HepG2 (cell line): Measurements from ENCODE around the gene NISCH. TPM values are rescaled to one million over a fixed set of nuclear protein-coding genes. Genes with fewer than 3 reads are reported as not detected.

Source experiments
- ARHGAP35 ChIP-seq: sonication (generic); formaldehyde crosslinking; IDR thresholded peaks from 2 replicates; pipeline ENCODE4 v1.9.0; 2022; ENCODE audit warnings: mild to moderate bottlenecking, inconsistent platforms, moderate library complexity, missing genetic modification reagents, borderline replicate concordance
- ATF4 ChIP-seq, 2 experiments: fragments of 450-650 bp in 1 of 2; sonication (generic) in 1 of 2; formaldehyde crosslinking; IDR thresholded peaks; 2 replicates each; pipeline versions ENCODE4 v1.5.0 to v1.8.0; 2020 to 2022; ENCODE audit warnings: mild to moderate bottlenecking in 1 of 2, missing genetic modification reagents in 1 of 2
- DDIT3 ChIP-seq: sonication (generic); formaldehyde crosslinking; IDR thresholded peaks from 2 replicates; pipeline ENCODE4 v1.4.0; 2020; ENCODE audit warnings: mild to moderate bottlenecking, missing genetic modification reagents
- EHMT2 ChIP-seq: fragments of 200-600 bp; sonication (generic); IDR thresholded peaks from 2 replicates; pipeline ENCODE4 v1.7.0; 2017; ENCODE audit warnings: antibody characterized with exemption, low read depth, low read length, borderline replicate concordance
- HOXA5 ChIP-seq: sonication (generic); formaldehyde crosslinking; IDR thresholded peaks from 2 replicates; pipeline ENCODE4 v1.4.0; 2020; ENCODE audit warnings: missing genetic modification reagents
- KLF13 ChIP-seq: sonication (generic); formaldehyde crosslinking; IDR thresholded peaks from 2 replicates; pipeline ENCODE4 v1.4.0; 2020; ENCODE audit warnings: mild to moderate bottlenecking, missing genetic modification reagents
- MAFF ChIP-seq: IDR thresholded peaks from 2 replicates; pipeline ENCODE4 v1.6.1; 2011; ENCODE audit warnings: low read depth, low read length, improper control_type of control experiment
- MEF2D ChIP-seq: sonication (generic); formaldehyde crosslinking; IDR thresholded peaks from 2 replicates; pipeline ENCODE4 v1.5.1; 2020; ENCODE audit warnings: mild to moderate bottlenecking, missing genetic modification reagents
- NCOA1 ChIP-seq: sonication (generic); formaldehyde crosslinking; IDR thresholded peaks from 2 replicates; pipeline ENCODE4 v1.9.0; 2021; ENCODE audit warnings: missing genetic modification reagents
- NKX3-1 ChIP-seq: sonication (generic); formaldehyde crosslinking; IDR thresholded peaks from 2 replicates; pipeline ENCODE4 v1.5.0; 2020; ENCODE audit warnings: missing genetic modification reagents
- PAX8 ChIP-seq: sonication (generic); formaldehyde crosslinking; IDR thresholded peaks from 2 replicates; pipeline ENCODE4 v1.8.0; 2022; ENCODE audit warnings: mild to moderate bottlenecking, missing genetic modification reagents, borderline replicate concordance
- RAD21 ChIP-seq: fragments of 450-650 bp; formaldehyde crosslinking; IDR thresholded peaks from 2 replicates; pipeline ENCODE4 v1.5.0; 2020; ENCODE audit warnings: mild to moderate bottlenecking
- SIN3B ChIP-seq: fragments of 150-350 bp; IDR thresholded peaks from 2 replicates; pipeline ENCODE4 v1.6.1; 2014; ENCODE audit warnings: low read length
- THAP11 ChIP-seq: IDR thresholded peaks from 2 replicates; pipeline ENCODE4 v1.6.1; 2016; ENCODE audit warnings: missing biosample characterization, missing genetic modification reagents
- TRIM24 ChIP-seq: sonication (generic); formaldehyde crosslinking; IDR thresholded peaks from 2 replicates; pipeline ENCODE4 v1.8.0; 2022; ENCODE audit warnings: mild to moderate bottlenecking, missing genetic modification reagents
- ZBTB7A ChIP-seq: sonication (generic); formaldehyde crosslinking; IDR thresholded peaks from 2 replicates; pipeline ENCODE4 v1.8.0; 2022; ENCODE audit warnings: mild to moderate bottlenecking, missing genetic modification reagents
- ZBTB8A ChIP-seq: sonication (generic); formaldehyde crosslinking; IDR thresholded peaks from 2 replicates; pipeline ENCODE4 v1.4.0; 2020; ENCODE audit warnings: mild to moderate bottlenecking, low read depth, missing genetic modification reagents, borderline replicate concordance
- ZNF121 ChIP-seq: sonication (generic); formaldehyde crosslinking; IDR thresholded peaks from 2 replicates; pipeline ENCODE4 v1.5.0; 2020; ENCODE audit warnings: mild to moderate bottlenecking, missing genetic modification reagents
- ZNF326 ChIP-seq: sonication (generic); formaldehyde crosslinking; IDR thresholded peaks from 2 replicates; pipeline ENCODE4 v1.4.0; 2020; ENCODE audit warnings: missing genetic modification reagents, borderline replicate concordance
- ZNF329 ChIP-seq: sonication (generic); formaldehyde crosslinking; IDR thresholded peaks from 2 replicates; pipeline ENCODE4 v1.9.0; 2021; ENCODE audit warnings: low read depth, mild to moderate bottlenecking, missing genetic modification reagents
- ZNF354B ChIP-seq: sonication (generic); formaldehyde crosslinking; IDR thresholded peaks from 2 replicates; pipeline ENCODE4 v1.8.0; 2022; ENCODE audit warnings: mild to moderate bottlenecking, missing genetic modification reagents
- ZNF432 ChIP-seq: sonication (generic); formaldehyde crosslinking; IDR thresholded peaks from 2 replicates; pipeline ENCODE4 v1.5.0; 2020; ENCODE audit warnings: missing genetic modification reagents, mild to moderate bottlenecking, borderline replicate concordance
- ZNF546 ChIP-seq: sonication (generic); formaldehyde crosslinking; conservative IDR thresholded peaks from 2 replicates; pipeline ENCODE4 v1.8.1; 2023; ENCODE audit warnings: mild to moderate bottlenecking, missing genetic modification reagents
- ZNF552 ChIP-seq: sonication (generic); formaldehyde crosslinking; IDR thresholded peaks from 2 replicates; pipeline ENCODE4 v1.9.0; 2022; ENCODE audit warnings: missing genetic modification reagents, mild to moderate bottlenecking, borderline replicate concordance
- ZNF577 ChIP-seq: sonication (generic); formaldehyde crosslinking; IDR thresholded peaks from 2 replicates; pipeline ENCODE4 v1.4.0; 2020; ENCODE audit warnings: mild to moderate bottlenecking, low read depth, missing genetic modification reagents, borderline replicate concordance
- ZNF598 ChIP-seq: sonication (generic); formaldehyde crosslinking; IDR thresholded peaks from 2 replicates; pipeline ENCODE4 v1.5.1; 2020; ENCODE audit warnings: mild to moderate bottlenecking, missing genetic modification reagents, borderline replicate concordance
- ZNF75D ChIP-seq: sonication (generic); formaldehyde crosslinking; IDR thresholded peaks from 2 replicates; pipeline ENCODE4 v1.8.1; 2023; ENCODE audit warnings: missing genetic modification reagents, mild to moderate bottlenecking, borderline replicate concordance
- ZNF790 ChIP-seq: sonication (generic); formaldehyde crosslinking; IDR thresholded peaks from 2 replicates; pipeline ENCODE4 v1.8.0; 2022; ENCODE audit warnings: missing genetic modification reagents, mild to moderate bottlenecking, borderline replicate concordance
- ZNF800 ChIP-seq: sonication (generic); formaldehyde crosslinking; IDR thresholded peaks from 2 replicates; pipeline ENCODE4 v1.4.0; 2020; ENCODE audit warnings: missing genetic modification reagents
- polyA plus RNA-seq, 8 experiments: library from polyadenylated mRNA; depleted of rRNA in 3 of 8; stranded (reverse) in 7 of 8; unstranded in 1 of 8; fragments of >200 nt; fragmentation: Illumina TruSeq in 4 of 8; extraction: Trizol in 4 of 8; gene quantifications; 2 replicates each; pipeline versions ENCODE4 v1.2.1 to v1.2.3, GENCODE V29; 2011 to 2016; ENCODE audit warnings: low read depth in 4 of 8, missing spikeins in 1 of 8, mixed read lengths in 1 of 8; ENCODE audit not compliant: insufficient read depth in 1 of 8
- total RNA-seq, 5 experiments: library from RNA; depleted of rRNA; stranded (reverse); fragments of >200 nt; fragmentation: Illumina TruSeq; extraction: Trizol; gene quantifications; 2 replicates each; pipeline ENCODE4 v1.2.3, GENCODE V29; 2016; ENCODE audit warnings: low read depth in 1 of 5

NISCH gene
- total and polyA plus RNA-seq, 2 of the 13 experiments (the other 11 are each of a cell fraction or from before 2014, with no cell fraction given), result 27.0 to 47.6 TPM

- TF ChIP-seq ZNF800 (CRISPR knock-in tag), result no peak
- TF ChIP-seq ZNF577 (CRISPR knock-in tag), result no peak
- no peak for TF ChIP-seq EHMT2
- TF ChIP-seq MAFF, result no peak
- no peak for TF ChIP-seq NKX3-1 (CRISPR knock-in tag)
- TF ChIP-seq ZNF598 (CRISPR knock-in tag), result no peak
- TF ChIP-seq ATF4 (CRISPR knock-in tag; IDR thresholded peaks at IDR 0.05), result peak in 1 of 2 experiments; percentile 72; a peak in 1 of 4 replicates
- TF ChIP-seq ZNF329 (CRISPR knock-in tag), result no peak
- TF ChIP-seq ZNF546 (CRISPR knock-in tag), result no peak
- TF ChIP-seq RAD21 (CRISPR knock-in tag), result no peak
- TF ChIP-seq MEF2D, result peak; percentile 74
- no peak for TF ChIP-seq SIN3B
- no peak for TF ChIP-seq PAX8 (CRISPR knock-in tag)
- TF ChIP-seq ZNF552 (CRISPR knock-in tag), result no peak
- TF ChIP-seq THAP11 (CRISPR knock-in tag), result peak; percentile 80
- TF ChIP-seq ZNF75D, result no peak
- no peak for TF ChIP-seq DDIT3
- TF ChIP-seq KLF13 (CRISPR knock-in tag), result no peak
- TF ChIP-seq ZBTB8A, result no peak
- TF ChIP-seq ZNF326, result no peak
- no peak for TF ChIP-seq HOXA5 (CRISPR knock-in tag)
- no peak for TF ChIP-seq ZNF432 (CRISPR knock-in tag)
- no peak for TF ChIP-seq ZNF354B (CRISPR knock-in tag)
- TF ChIP-seq ZNF121 (CRISPR knock-in tag), result no peak
- TF ChIP-seq ARHGAP35 (CRISPR knock-in tag), result no peak
- no peak for TF ChIP-seq NCOA1 (CRISPR knock-in tag)
- TF ChIP-seq TRIM24 (CRISPR knock-in tag), result no peak
- TF ChIP-seq ZBTB7A (CRISPR knock-in tag), result peak; percentile 48; the same call in 1 of the 2 replicates
- 0 out of 2 replicates have a peak, but pooled peaks have one; percentile 36 for TF ChIP-seq ZNF790 (CRISPR knock-in tag)
Measured at GRCh38 chr3:52455283-52456168, at the start of gene NISCH (continued).
